Esophagus muscularis mucosa (tissue), 4 donors: Measurements from ENCODE around the gene MRPL23. TPM values are rescaled to one million over a fixed set of nuclear protein-coding genes. Genes with fewer than 3 reads are reported as not detected.
"Not testable (repeated sequence)": the region's sequence is repeated elsewhere in the genome, so short reads cannot be mapped to it uniquely, and the experiment has no call there.

Experiments used
- DNase-seq: peaks from one replicate; pipeline ENCODE4 v3.0.0-alpha.2; 2017; ENCODE audit errors: extremely low spot score
- H3K27ac ChIP-seq, 4 donors: fragments of 200-600 bp; sonication (generic); replicated peaks in 1 of 4; 1 replicate in 3 of 4; 2 replicates in 1 of 4; pipeline ENCODE4 v1.5.1; 2016 to 2019; ENCODE audit warnings: mild to moderate bottlenecking in 1 of 4
- H3K27me3 ChIP-seq, 4 donors: fragments of 200-600 bp; sonication (generic); one replicate each; pipeline versions ENCODE4 v1.5.1 to v1.6.0; 2016 to 2019
- H3K36me3 ChIP-seq, 4 donors: fragments of 200-600 bp; sonication (generic); one replicate each; pipeline ENCODE4 v1.5.1; 2016 to 2019
- H3K4me1 ChIP-seq, 4 donors: fragments of 200-600 bp; sonication (generic); one replicate each; pipeline ENCODE4 v1.5.1; 2016 to 2019
- H3K4me3 ChIP-seq, 4 donors: fragments of 200-600 bp; sonication (generic); 1 replicate in 2 of 4; 2 replicates in 2 of 4; pipeline ENCODE4 v1.5.1; 2016 to 2019; ENCODE audit warnings: mild to moderate bottlenecking in 4 of 4, moderate library complexity in 1 of 4
- H3K9me3 ChIP-seq, 4 donors: fragments of 200-600 bp; sonication (generic); 1 replicate in 3 of 4; 2 replicates in 1 of 4; pipeline ENCODE4 v1.5.1; 2016 to 2019
- CTCF ChIP-seq, 3 experiments: fragments of 200-600 bp in 2 of 3; fragments of 450-650 bp in 1 of 3; sonication (generic) in 2 of 3; IDR thresholded peaks; one replicate each; pipeline ENCODE4 v1.5.1; 2017 to 2019; ENCODE audit warnings: antibody characterized with exemption in 3 of 3, mild to moderate bottlenecking in 2 of 3, moderate library complexity in 1 of 3
- EP300 ChIP-seq: sonication (generic); formaldehyde crosslinking; IDR thresholded peaks from one replicate; pipeline ENCODE4 v1.6.1; 2017; ENCODE audit warnings: antibody characterized with exemption
- POLR2A ChIP-seq: fragments of 450-650 bp; IDR thresholded peaks from one replicate; pipeline ENCODE4 v1.6.1; 2017; ENCODE audit warnings: antibody characterized with exemption, moderate library complexity, mild to moderate bottlenecking, low read depth
- POLR2AphosphoS5 ChIP-seq, 2 donors: sonication (generic); formaldehyde crosslinking; IDR thresholded peaks; one replicate each; pipeline ENCODE4 v1.6.1; 2017; ENCODE audit warnings: antibody characterized with exemption in 2 of 2
- WGBS: methylation state at CpG from one replicate; pipeline ENCODE4 v1.1.5; 2018; 5-methylcytosine and 5-hydroxymethylcytosine counted together
- intact Hi-C: fragments of 100-400 bp; cut with DNase I; formaldehyde crosslinking; loops from one replicate; pipeline ENCODE4 v1.15.1; 2023
- total RNA-seq, 4 donors: library from RNA; depleted of rRNA; stranded (reverse); fragments of >200 nt; gene quantifications; one replicate each; pipeline versions ENCODE4 v1.1.0 to v1.2.1, GENCODE V29; 2016

The MRPL23 gene
- total RNA-seq, 4 donors from 2014 or later = 82.0 to 153 (median 92.4) TPM

- Histone ChIP-seq H3K4me3 (peak overlapping the region in 1 of 4 donors; percentile 10), H3K27me3 (peaks cover 0 to 22% (median 0%) of the 10 kb centered on the region in 4 donors), H3K4me1 (peaks cover 9 to 15% (median 13%) of the 10 kb centered on the region in 4 donors), H3K27ac (peak overlapping the region in 1 of 4 donors; percentile 16), H3K9me3 (no peaks in the 10 kb centered on the region), H3K36me3 (peaks cover 0 to 3% (median 0%) of the 10 kb centered on the region in 4 donors)
- TF ChIP-seq POLR2A = no peak
- no peak for TF ChIP-seq POLR2AphosphoS5 (IDR thresholded peaks at IDR 0.05)
- TF ChIP-seq CTCF (IDR thresholded peaks at IDR 0.05) = no peak
- DNase-seq = no peak
- intact Hi-C loops = loop anchor here (1.0 kb wide), 1 partner anchor 45 kb away; no protein-coding TSS in a partner anchor
- WGBS = 20% methylated on average over 21 of the region's 23 CpGs
Measured at GRCh38 chr11:1939006-1939625, 8.0 kb upstream of the MRPL23 start.

GRCh38 chr11:1939788-1940187 is 7.3 kb upstream of the MRPL23 start:
- not testable (repeated sequence) for H3K4me3 ChIP-seq, DNase-seq, H3K27ac ChIP-seq, H3K9me3 ChIP-seq, H3K36me3 ChIP-seq
- H3K27me3 ChIP-seq = peaks cover 0 to 22% (median 0%) of the 10 kb centered on the region in 4 donors
- H3K4me1 ChIP-seq = peaks cover 9 to 15% (median 13%) of the 10 kb centered on the region in 4 donors
- intact Hi-C loops = loop anchor here (1.0 kb wide), 1 partner anchor 45 kb away; no protein-coding TSS in a partner anchor
- 83% methylated on average over 1 of the region's 1 CpG for WGBS

- no peak for DNase-seq
- 80% methylated on average over 8 of the region's 10 CpGs for WGBS
- H3K4me3 ChIP-seq = no peak overlapping the region
Measured at GRCh38 chr11:1942558-1943260, 4.4 kb upstream of the MRPL23 start.

GRCh38 chr11:1943576-1943975 is 3.6 kb upstream of the MRPL23 start:
- DNase-seq = no peak
- H3K27ac ChIP-seq = no peak overlapping the region
- peaks cover 0 to 7% (median 0%) of the 10 kb centered on the region in 4 donors for H3K27me3 ChIP-seq
- H3K36me3 ChIP-seq = no peaks in the 10 kb centered on the region
- no peaks in the 10 kb centered on the region for H3K9me3 ChIP-seq
- intact Hi-C loops = no loop called here
- no peak for TF ChIP-seq CTCF (IDR thresholded peaks at IDR 0.05)
- no peak for TF ChIP-seq EP300
- TF ChIP-seq POLR2AphosphoS5 (IDR thresholded peaks at IDR 0.05) = no peak
- TF ChIP-seq POLR2A = no peak
- 81% methylated on average over 13 of the region's 15 CpGs for WGBS
- H3K4me3 ChIP-seq = no peak overlapping the region
- H3K4me1 ChIP-seq = peaks cover 8 to 11% (median 8%) of the 10 kb centered on the region in 4 donors

More at GRCh38 chr11:1942558-1943260, 4.4 kb upstream of the MRPL23 start:
- Histone ChIP-seq H3K36me3 (no peaks in the 10 kb centered on the region), H3K27ac (no peak overlapping the region), H3K4me1 (peaks cover 9 to 15% (median 13%) of the 10 kb centered on the region in 4 donors), H3K27me3 (peaks cover 0 to 16% (median 0%) of the 10 kb centered on the region in 4 donors), H3K9me3 (no peaks in the 10 kb centered on the region)
- intact Hi-C loops = no loop called here
- no peak for TF ChIP-seq POLR2A
- TF ChIP-seq EP300 = no peak
- TF ChIP-seq CTCF (IDR thresholded peaks at IDR 0.05) = no peak
- no peak for TF ChIP-seq POLR2AphosphoS5 (IDR thresholded peaks at IDR 0.05)

GRCh38 chr11:1943977-1944376 is 3.2 kb upstream of the MRPL23 start:
- H3K27me3 ChIP-seq = peaks cover 0 to 3% (median 0%) of the 10 kb centered on the region in 4 donors
- no peaks in the 10 kb centered on the region for H3K36me3 ChIP-seq
- TF ChIP-seq EP300 (no peak), POLR2AphosphoS5 (IDR thresholded peaks at IDR 0.05) (no peak), CTCF (IDR thresholded peaks at IDR 0.05) (no peak), POLR2A (no peak)
- no peak overlapping the region for H3K27ac ChIP-seq
- intact Hi-C loops = no loop called here
- DNase-seq = no peak
- WGBS = 72% methylated on average over 9 of the region's 9 CpGs
- H3K4me3 ChIP-seq = no peak overlapping the region
- peaks cover 4 to 7% (median 4%) of the 10 kb centered on the region in 4 donors for H3K4me1 ChIP-seq
- H3K9me3 ChIP-seq = no peaks in the 10 kb centered on the region
